ENCODE measurements around the gene DLGAP3. TPM values are rescaled to one million over a fixed set of nuclear protein-coding genes. Genes with fewer than 3 reads are reported as not detected.
"Not testable (repeated sequence)": the region's sequence is repeated elsewhere in the genome, so short reads cannot be mapped to it uniquely, and the experiment has no call there.

The DLGAP3 gene
- total RNA-seq, 4 donors from 2014 or later: 0.15 TPM; not detected in 3

DNA sequence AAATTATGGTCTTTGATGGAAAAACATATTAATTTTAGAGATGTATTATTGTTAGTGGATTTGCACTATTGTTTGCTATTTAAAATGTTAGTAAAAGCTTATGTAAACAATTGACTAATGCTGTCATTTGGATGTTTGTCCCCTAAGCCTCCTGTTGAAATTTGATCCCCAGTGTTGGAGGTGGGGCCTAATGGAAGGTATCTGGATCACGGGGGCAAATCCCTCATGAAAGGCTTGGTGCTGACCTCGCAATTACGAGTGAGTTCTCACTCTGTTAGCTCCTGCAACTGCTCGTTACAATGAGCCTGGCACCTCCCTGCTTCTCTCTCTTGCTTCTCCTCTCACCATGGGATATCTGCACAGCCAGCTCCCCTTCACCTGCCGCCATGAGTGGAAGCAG, 41.4 kb upstream of the DLGAP3 start:
- in situ Hi-C loops (cut with MboI; ENCODE audit: low sequenced_read_pairs in 4 of 4): no loop called here
- ATAC-seq (no peak), DNase-seq (no peak)
- Histone ChIP-seq H3K27ac (no peak overlapping the region), H3K36me3 (no peaks in the 10 kb centered on the region), H3K27me3 (peaks cover 0 to 2% (median 0%) of the 10 kb centered on the region in 3 donors), H3K9me3 (no peaks in the 10 kb centered on the region), H3K4me3 (no peak overlapping the region), H3K4me1 (no peaks in the 10 kb centered on the region)
- no peak for TF ChIP-seq POLR2A (IDR thresholded peaks at IDR 0.05)
- TF ChIP-seq, protein P1, sequence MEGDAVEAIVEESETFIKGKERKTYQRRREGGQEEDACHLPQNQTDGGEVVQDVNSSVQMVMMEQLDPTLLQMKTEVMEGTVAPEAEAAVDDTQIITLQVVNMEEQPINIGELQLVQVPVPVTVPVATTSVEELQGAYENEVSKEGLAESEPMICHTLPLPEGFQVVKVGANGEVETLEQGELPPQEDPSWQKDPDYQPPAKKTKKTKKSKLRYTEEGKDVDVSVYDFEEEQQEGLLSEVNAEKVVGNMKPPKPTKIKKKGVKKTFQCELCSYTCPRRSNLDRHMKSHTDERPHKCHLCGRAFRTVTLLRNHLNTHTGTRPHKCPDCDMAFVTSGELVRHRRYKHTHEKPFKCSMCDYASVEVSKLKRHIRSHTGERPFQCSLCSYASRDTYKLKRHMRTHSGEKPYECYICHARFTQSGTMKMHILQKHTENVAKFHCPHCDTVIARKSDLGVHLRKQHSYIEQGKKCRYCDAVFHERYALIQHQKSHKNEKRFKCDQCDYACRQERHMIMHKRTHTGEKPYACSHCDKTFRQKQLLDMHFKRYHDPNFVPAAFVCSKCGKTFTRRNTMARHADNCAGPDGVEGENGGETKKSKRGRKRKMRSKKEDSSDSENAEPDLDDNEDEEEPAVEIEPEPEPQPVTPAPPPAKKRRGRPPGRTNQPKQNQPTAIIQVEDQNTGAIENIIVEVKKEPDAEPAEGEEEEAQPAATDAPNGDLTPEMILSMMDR (IDR thresholded peaks at IDR 0.05 in 4 of 5, conservative IDR thresholded peaks at IDR 0.05 in 1 of 5): no peak
- intact Hi-C loops (cut with DNase I; ENCODE audit: low total_unique reads): no loop called here

DNA sequence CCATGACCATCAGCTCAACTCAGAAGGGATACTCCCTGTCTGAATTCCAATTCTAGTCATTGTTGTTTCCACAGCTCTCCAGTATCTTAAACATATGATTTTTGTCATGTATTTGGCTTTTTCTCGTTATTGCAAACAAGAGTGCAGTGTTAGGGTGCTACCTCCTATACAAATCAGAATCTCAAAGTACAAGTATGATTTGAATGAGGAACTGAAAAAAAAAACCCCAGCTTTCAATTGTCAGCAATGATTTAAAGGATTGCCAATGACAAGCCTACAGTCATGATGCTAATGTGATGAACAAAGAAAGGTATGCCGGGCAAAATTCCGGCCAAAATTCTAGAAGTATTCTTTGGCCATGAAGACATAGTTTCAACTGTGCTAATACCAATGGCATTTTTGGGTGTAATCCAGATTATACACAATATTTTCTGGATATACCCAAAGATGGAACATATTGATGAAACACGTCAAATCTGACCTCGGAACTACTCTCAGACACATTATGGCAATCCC, 40.8 kb upstream of the DLGAP3 start:
- H3K27me3 ChIP-seq: peaks cover 0 to 2% (median 0%) of the 10 kb centered on the region in 3 donors
- no peak for TF ChIP-seq POLR2A (IDR thresholded peaks at IDR 0.05)
- TF ChIP-seq, protein P1 (IDR thresholded peaks at IDR 0.05 in 4 of 5, conservative IDR thresholded peaks at IDR 0.05 in 1 of 5): no peak
- no peaks in the 10 kb centered on the region for H3K9me3 ChIP-seq
- H3K36me3 ChIP-seq: no peaks in the 10 kb centered on the region
- intact Hi-C loops (cut with DNase I; ENCODE audit: low total_unique reads) (no loop called here), in situ Hi-C loops (cut with MboI; ENCODE audit: low sequenced_read_pairs in 4 of 4) (no loop called here)
- DNase-seq: no peak
- H3K27ac ChIP-seq: no peak overlapping the region
- no peaks in the 10 kb centered on the region for H3K4me1 ChIP-seq
- no peak overlapping the region for H3K4me3 ChIP-seq
- ATAC-seq: no peak

DNA sequence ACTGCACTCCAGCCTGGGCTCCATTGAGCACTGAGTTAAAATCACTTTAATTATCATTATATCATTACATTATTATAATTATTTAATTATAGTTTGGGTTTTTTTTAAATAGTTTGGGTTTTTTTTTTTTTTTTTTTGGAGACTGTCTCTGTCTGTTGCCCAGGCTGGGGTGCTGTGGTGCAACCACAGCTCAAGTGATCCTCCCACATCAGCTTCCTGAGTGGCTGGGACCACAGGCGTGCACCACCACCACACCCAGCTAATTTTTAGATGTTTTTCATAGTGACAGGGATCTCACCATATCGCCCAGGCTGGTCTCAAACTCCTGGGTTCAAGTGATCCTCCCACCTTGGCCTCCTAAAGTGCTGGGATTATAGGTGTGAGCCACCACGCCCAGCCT, 38.8 kb upstream of the DLGAP3 start:
- H3K9me3 ChIP-seq; H3K27ac ChIP-seq; intact Hi-C loops (cut with DNase I; ENCODE audit: low total_unique reads); ATAC-seq; H3K36me3 ChIP-seq; DNase-seq; H3K27me3 ChIP-seq; H3K4me1 ChIP-seq; H3K4me3 ChIP-seq; in situ Hi-C loops (cut with MboI; ENCODE audit: low sequenced_read_pairs in 4 of 4): not testable (repeated sequence)

DNA sequence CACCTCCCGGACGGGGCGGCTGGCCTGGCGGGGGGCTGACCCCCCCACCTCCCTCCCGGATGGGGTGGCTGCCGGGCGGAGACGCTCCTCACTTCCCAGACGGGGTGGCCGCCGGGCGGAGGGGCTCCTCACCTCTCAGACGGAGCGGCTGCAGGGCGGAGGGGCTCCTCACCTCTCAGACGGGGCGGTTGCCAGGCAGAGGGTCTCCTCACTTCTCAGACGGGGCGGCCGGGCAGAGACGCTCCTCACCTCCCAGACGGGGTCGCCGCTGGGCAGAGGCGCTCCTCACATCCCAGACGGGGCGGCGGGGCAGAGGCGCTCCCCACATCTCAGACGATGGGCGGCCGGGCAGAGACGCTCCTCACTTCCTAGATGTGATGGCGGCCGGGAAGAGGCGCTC, 38.2 kb upstream of the DLGAP3 start:
- H3K36me3 ChIP-seq; DNase-seq; H3K4me3 ChIP-seq; H3K27me3 ChIP-seq; ATAC-seq; H3K4me1 ChIP-seq; H3K9me3 ChIP-seq; intact Hi-C loops (cut with DNase I; ENCODE audit: low total_unique reads); H3K27ac ChIP-seq; in situ Hi-C loops (cut with MboI; ENCODE audit: low sequenced_read_pairs in 4 of 4): not testable (repeated sequence)

DNA sequence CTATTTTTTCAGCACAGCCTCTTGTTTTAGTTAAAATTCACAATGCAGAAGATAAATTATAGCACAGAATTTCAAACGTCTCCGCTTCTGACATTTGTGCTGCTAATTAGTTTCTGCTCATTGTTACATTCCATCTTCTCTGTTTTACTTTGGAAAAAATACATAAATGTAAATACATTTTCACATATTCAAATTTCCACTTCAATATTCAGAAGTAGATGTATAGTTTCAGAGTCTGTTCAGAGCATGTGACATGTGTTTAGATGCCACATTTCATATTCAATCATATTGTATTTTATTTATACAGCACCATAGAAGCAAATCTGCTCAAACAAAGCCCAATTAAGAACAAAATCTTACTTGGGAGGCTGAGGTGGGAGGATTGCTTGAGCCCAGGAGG, 36.1 kb upstream of the DLGAP3 start:
- Histone ChIP-seq H3K36me3 (no peaks in the 10 kb centered on the region), H3K9me3 (no peaks in the 10 kb centered on the region), H3K27me3 (no peaks in the 10 kb centered on the region), H3K27ac (no peak overlapping the region), H3K4me1 (no peaks in the 10 kb centered on the region), H3K4me3 (no peak overlapping the region)
- DNase-seq (no peak), ATAC-seq (no peak)
- no peak for TF ChIP-seq POLR2A (IDR thresholded peaks at IDR 0.05)
- TF ChIP-seq, protein P1 (IDR thresholded peaks at IDR 0.05 in 4 of 5, conservative IDR thresholded peaks at IDR 0.05 in 1 of 5): no peak
- intact Hi-C loops (cut with DNase I; ENCODE audit: low total_unique reads) (no loop called here), in situ Hi-C loops (cut with MboI; ENCODE audit: low sequenced_read_pairs in 4 of 4) (no loop called here)

DNA sequence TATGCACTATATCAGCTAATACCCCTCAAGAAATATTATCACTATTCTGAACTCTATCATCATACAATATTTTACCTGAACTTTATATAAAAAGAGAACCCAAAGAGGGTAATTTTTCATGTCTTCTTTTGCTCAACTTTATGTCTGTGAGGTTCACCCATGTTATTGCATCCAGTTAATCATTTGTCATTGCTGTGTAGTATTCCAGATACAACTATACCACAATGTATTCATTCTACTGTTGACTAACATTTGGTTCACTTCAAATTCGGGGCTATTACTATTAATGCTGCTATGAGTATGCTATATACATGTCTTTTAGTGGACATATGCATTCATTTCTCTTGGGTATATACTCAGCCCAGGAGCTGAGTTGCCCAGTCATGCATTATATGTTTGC, 21.0 kb upstream of the DLGAP3 start:
- no peak for DNase-seq
- Histone ChIP-seq H3K27ac (no peak overlapping the region), H3K9me3 (peaks cover 0 to 4% (median 0%) of the 10 kb centered on the region in 3 donors), H3K4me3 (no peak overlapping the region), H3K4me1 (no peaks in the 10 kb centered on the region), H3K36me3 (no peaks in the 10 kb centered on the region), H3K27me3 (peaks cover 0 to 8% (median 0%) of the 10 kb centered on the region in 3 donors)
- no peak for TF ChIP-seq POLR2A (IDR thresholded peaks at IDR 0.05)
- TF ChIP-seq, protein P1 (IDR thresholded peaks at IDR 0.05 in 4 of 5, conservative IDR thresholded peaks at IDR 0.05 in 1 of 5): no peak
- no peak for ATAC-seq
- intact Hi-C loops (cut with DNase I; ENCODE audit: low total_unique reads): no loop called here
- in situ Hi-C loops (cut with MboI; ENCODE audit: low sequenced_read_pairs in 4 of 4): no loop called here

DNA sequence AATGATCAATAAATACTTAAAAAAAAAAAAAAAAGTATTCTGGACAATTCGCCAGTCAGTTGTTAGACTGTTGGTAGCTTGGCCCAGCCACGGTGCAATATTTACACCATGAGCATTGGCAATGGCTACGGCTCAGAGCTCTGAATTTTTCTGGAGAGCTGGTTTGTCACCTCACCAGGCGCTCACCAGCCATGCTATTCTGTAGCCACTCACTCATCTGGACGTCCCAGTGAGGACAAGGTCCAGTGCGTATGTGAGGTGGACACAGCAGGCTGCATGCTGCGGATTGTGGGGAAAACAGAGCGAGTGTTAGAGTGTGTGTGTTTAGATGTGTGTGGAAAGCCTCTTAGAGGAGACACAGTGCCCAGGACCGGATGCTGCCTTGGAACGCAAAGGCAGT, 19.3 kb upstream of the DLGAP3 start:
- ATAC-seq; H3K9me3 ChIP-seq; in situ Hi-C loops (cut with MboI; ENCODE audit: low sequenced_read_pairs in 4 of 4); H3K4me3 ChIP-seq; DNase-seq; H3K27ac ChIP-seq; H3K36me3 ChIP-seq; intact Hi-C loops (cut with DNase I; ENCODE audit: low total_unique reads); H3K4me1 ChIP-seq; H3K27me3 ChIP-seq: not testable (repeated sequence)

DNA sequence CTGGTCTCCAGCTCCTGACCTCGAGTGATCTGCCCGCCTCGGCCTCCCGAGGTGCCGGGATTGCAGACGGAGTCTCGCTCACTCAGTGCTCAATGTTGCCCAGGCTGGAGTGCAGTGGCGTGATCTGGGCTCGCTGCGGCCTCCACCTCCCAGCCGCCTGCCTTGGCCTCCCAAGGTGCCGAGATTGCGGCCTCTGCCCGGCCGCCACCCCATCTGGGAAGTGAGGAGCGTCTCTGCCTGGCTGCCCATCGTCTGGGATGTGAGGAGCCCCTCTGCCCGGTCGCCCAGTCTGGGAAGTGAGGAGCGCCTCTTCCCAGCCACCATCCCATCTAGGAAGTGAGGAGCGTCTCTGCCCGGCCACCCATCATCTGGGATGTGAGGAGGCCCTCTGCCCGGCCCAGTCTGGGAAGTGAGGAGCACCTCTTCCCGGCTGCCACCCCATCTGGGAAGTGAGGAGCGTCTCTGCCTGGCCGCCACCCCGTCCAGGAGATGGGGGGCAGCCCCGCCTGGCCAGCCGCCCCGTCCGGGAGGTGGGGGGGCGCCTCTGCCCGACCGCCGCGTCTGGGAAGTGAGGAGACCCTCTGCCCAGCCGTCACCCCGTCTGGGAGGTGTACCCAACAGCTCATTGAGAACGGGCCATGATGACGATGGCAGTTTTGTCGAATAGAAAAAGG, 18.3 kb upstream of the DLGAP3 start:
- H3K36me3 ChIP-seq; DNase-seq; H3K27ac ChIP-seq; intact Hi-C loops (cut with DNase I; ENCODE audit: low total_unique reads); H3K27me3 ChIP-seq; ATAC-seq; in situ Hi-C loops (cut with MboI; ENCODE audit: low sequenced_read_pairs in 4 of 4); H3K4me1 ChIP-seq; H3K4me3 ChIP-seq; H3K9me3 ChIP-seq: not testable (repeated sequence)
